Trophoblast cell (in vitro differentiated cells and primary cell): ENCODE measurements around the gene ZFHX2.

ENCODE experiments used
- DNase-seq, 2 donors: peaks; one replicate each; pipeline ENCODE4 v3.0.0-alpha.2; 2016
- H2AFZ ChIP-seq: 2 replicates; pipeline ENCODE4 v1.6.1; 2013; ENCODE audit warnings: low read length, moderate library complexity, mild to moderate bottlenecking; ENCODE audit not compliant: insufficient read depth, poor library complexity
- H2AK5ac ChIP-seq: 2 replicates; pipeline ENCODE4 v1.6.1; 2013; ENCODE audit warnings: mild to moderate bottlenecking, low read length
- H2BK120ac ChIP-seq: 2 replicates; pipeline ENCODE4 v1.6.1; 2013; ENCODE audit warnings: low read length, mild to moderate bottlenecking, moderate library complexity; ENCODE audit not compliant: insufficient read depth, poor library complexity
- H2BK12ac ChIP-seq: 2 replicates; pipeline ENCODE4 v1.6.1; 2013; ENCODE audit warnings: mild to moderate bottlenecking, low read length, moderate library complexity
- H2BK5ac ChIP-seq: 2 replicates; pipeline ENCODE4 v1.6.1; 2013; ENCODE audit warnings: low read length, low read depth, moderate library complexity, mild to moderate bottlenecking; ENCODE audit not compliant: poor library complexity
- H3K14ac ChIP-seq: 2 replicates; pipeline ENCODE4 v1.6.1; 2013; ENCODE audit warnings: mild to moderate bottlenecking, low read length
- H3K18ac ChIP-seq: 2 replicates; pipeline ENCODE4 v1.6.1; 2013; ENCODE audit warnings: mild to moderate bottlenecking, low read length
- H3K23ac ChIP-seq: 2 replicates; pipeline ENCODE4 v1.6.1; 2013; ENCODE audit warnings: low read length
- H3K27ac ChIP-seq: 2 replicates; pipeline ENCODE4 v1.5.1; 2013; ENCODE audit warnings: low read depth, mild to moderate bottlenecking, inconsistent platforms, low read length, moderate library complexity
- H3K27me3 ChIP-seq: 2 replicates; pipeline ENCODE4 v1.6.1; 2013; ENCODE audit warnings: inconsistent platforms, mild to moderate bottlenecking, low read length, moderate library complexity; ENCODE audit not compliant: insufficient read depth
- H3K36me3 ChIP-seq, 2 experiments: 1 replicate in 1 of 2; 2 replicates in 1 of 2; pipeline ENCODE4 v1.6.1; 2013; ENCODE audit warnings: low read length in 2 of 2, mild to moderate bottlenecking in 2 of 2, moderate library complexity in 1 of 2; ENCODE audit not compliant: insufficient read depth in 2 of 2, control insufficient read depth in 1 of 2
- H3K4ac ChIP-seq: 2 replicates; pipeline ENCODE4 v1.6.1; 2013; ENCODE audit warnings: low read depth, mild to moderate bottlenecking, low read length, moderate library complexity
- H3K4me1 ChIP-seq, 2 experiments: 1 replicate in 1 of 2; 2 replicates in 1 of 2; pipeline ENCODE4 v1.6.1; 2013; ENCODE audit warnings: low read length in 2 of 2, mild to moderate bottlenecking in 2 of 2, moderate library complexity in 1 of 2; ENCODE audit not compliant: insufficient read depth in 2 of 2, control insufficient read depth in 1 of 2
- H3K4me2 ChIP-seq: 2 replicates; pipeline ENCODE4 v1.6.1; 2013; ENCODE audit warnings: inconsistent platforms, mild to moderate bottlenecking, low read length, moderate library complexity
- H3K4me3 ChIP-seq: 2 replicates; pipeline ENCODE4 v1.5.1; 2013; ENCODE audit warnings: mild to moderate bottlenecking, low read depth, low read length, inconsistent platforms
- H3K79me1 ChIP-seq: one replicate; pipeline ENCODE4 v1.6.1; 2013; ENCODE audit warnings: low read length
- H3K79me2 ChIP-seq: 2 replicates; pipeline ENCODE4 v1.6.1; 2013; ENCODE audit warnings: low read length, mild to moderate bottlenecking; ENCODE audit not compliant: control insufficient read depth, insufficient read depth, poor library complexity
- H3K9ac ChIP-seq: 2 replicates; pipeline ENCODE4 v1.6.1; 2013; ENCODE audit warnings: mild to moderate bottlenecking, low read length
- H3K9me3 ChIP-seq: 2 replicates; pipeline ENCODE4 v1.6.1; 2013; ENCODE audit warnings: low read depth, mild to moderate bottlenecking, control low read depth, inconsistent platforms, low read length; ENCODE audit not compliant: insufficient read depth
- H4K12ac ChIP-seq: 2 replicates; pipeline ENCODE4 v1.6.1; 2013; ENCODE audit warnings: low read depth, mild to moderate bottlenecking, low read length, moderate library complexity
- H4K8ac ChIP-seq: 2 replicates; pipeline ENCODE4 v1.6.1; 2013; ENCODE audit warnings: low read depth, mild to moderate bottlenecking, low read length, moderate library complexity
- H4K91ac ChIP-seq: one replicate; pipeline ENCODE4 v1.6.1; 2013; ENCODE audit warnings: low read depth, mild to moderate bottlenecking, low read length, moderate library complexity
- WGBS: extraction: QIAGEN DNeasy Blood & Tissue Kit; methylation state at CpG from one replicate; pipeline ENCODE4 v1.1.7; 2013; ENCODE audit warnings: missing lambda C conversion rate; ENCODE audit not compliant: insufficient read length, insufficient coverage; ENCODE audit errors: extremely low coverage; 5-methylcytosine and 5-hydroxymethylcytosine counted together

ZFHX2 gene

DNA sequence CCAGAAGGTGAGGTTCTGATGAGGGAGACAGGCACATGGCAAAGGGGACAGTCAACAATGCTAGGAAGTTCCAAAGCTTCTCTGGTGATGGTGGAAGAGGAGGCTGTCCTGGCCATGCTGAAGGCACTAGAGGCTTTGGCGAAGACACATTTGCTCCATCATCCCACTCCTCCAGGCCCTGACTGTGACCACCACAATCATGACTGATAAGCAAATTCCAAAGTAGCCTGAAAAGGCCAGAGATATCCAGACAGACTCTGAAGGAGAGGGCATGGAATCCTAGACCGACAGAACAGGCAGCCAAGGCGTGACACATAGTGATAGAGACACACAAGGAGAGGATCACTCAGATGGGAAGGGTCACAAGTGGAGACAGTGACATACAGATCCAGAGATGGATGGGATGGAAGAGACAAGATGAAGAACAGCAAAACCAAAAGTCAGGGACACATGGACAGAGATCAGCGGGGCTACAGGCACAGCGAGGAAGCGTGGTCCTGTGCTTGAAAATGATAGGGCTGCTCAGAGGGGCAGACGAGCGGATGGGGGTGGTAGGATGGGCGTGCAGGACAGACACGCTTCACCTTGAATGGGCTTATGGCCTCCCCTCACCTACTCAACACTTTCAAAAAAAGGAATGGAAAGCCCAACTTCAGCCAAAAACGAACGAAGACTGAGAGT lies 1.3 kb downstream of the ZFHX2 start:
- Histone ChIP-seq H3K9ac (no peak overlapping the region), H3K36me3 (peaks cover 0 to 2% of the 10 kb centered on the region in 2 experiments), H3K4me3 (peak overlapping the region; percentile 76), H2BK120ac (no peak overlapping the region), H3K14ac (no peak overlapping the region), H4K12ac (no peak overlapping the region), H4K8ac (no peak overlapping the region), H3K4me1 (peaks cover 3 to 11% of the 10 kb centered on the region in 2 experiments), H3K27me3 (no peaks in the 10 kb centered on the region), H3K9me3 (no peaks in the 10 kb centered on the region), H2BK12ac (no peak overlapping the region), H3K4ac (no peak overlapping the region), H3K18ac (no peak overlapping the region), H3K79me2 (peaks cover 3% of the 10 kb centered on the region), H3K27ac (no peak overlapping the region), H2BK5ac (no peak overlapping the region), H3K79me1 (no peaks in the 10 kb centered on the region), H2AFZ (peak overlapping the region; percentile 76), H3K4me2 (peak overlapping the region; percentile 89), H4K91ac (no peak overlapping the region), H2AK5ac (no peak overlapping the region), H3K23ac (no peak overlapping the region)
- no peak for DNase-seq
- no CpG with 5 or more reads among the region's 12 CpGs for WGBS

DNA sequence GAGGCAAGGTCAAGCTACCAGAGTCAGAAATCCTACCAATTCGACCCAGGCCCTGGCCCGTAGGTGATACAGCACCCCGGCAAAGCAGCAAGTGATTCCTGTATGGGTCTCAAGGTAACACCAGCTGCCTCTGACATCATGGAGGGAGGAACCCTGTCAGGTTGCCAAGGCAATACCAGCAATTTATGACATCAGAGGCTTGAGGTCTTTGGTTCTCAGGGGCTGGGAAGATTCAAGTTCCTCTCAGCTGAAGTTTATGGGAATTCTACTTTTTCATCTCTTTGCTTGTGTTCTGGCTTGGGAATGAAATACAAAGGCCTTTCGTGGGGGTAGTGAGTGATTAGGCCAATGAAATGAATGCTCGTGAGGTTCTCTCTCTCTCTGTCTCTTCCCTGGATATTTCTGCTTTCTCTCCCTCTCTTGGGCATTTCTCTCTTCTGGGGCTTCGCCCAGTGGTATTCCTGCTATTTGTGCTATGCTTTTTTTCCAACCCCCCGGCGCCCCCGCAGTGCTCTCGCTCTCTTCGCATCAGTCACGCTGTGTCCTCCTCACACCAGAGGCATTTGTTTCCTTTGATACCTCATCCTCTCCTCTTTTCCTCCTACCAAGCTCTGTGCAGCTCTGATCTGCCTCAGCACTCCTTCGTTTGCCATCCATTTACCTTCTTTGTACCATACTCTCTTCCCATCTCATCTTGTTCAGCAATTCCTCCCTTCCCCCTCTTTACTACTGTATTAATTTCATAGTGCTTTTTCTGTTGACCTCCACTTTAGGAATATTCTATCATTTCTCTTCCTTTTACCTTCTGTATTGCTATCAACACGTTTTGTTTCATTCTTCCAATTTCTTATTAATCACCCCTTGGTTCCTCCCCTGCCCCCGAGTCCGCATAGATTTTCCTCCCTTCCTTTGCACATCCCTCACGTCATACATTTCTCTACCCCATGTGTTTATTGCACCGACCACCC lies 2.9 kb downstream of the ZFHX2 start:
- H3K18ac ChIP-seq = no peak overlapping the region
- no peak overlapping the region for H4K12ac ChIP-seq
- H3K36me3 ChIP-seq = peaks cover 0 to 2% of the 10 kb centered on the region in 2 experiments
- H2BK12ac ChIP-seq = no peak overlapping the region
- H2BK5ac ChIP-seq = no peak overlapping the region
- no peak overlapping the region for H2AFZ ChIP-seq
- no peak overlapping the region for H3K27ac ChIP-seq
- H3K23ac ChIP-seq = no peak overlapping the region
- H3K27me3 ChIP-seq = no peaks in the 10 kb centered on the region
- H3K9ac ChIP-seq = no peak overlapping the region
- no peaks in the 10 kb centered on the region for H3K79me1 ChIP-seq
- no peak overlapping the region for H2BK120ac ChIP-seq
- H3K4ac ChIP-seq = no peak overlapping the region
- peaks cover 3 to 11% of the 10 kb centered on the region in 2 experiments for H3K4me1 ChIP-seq
- WGBS = 100% methylated on average over 1 of the region's 18 CpGs
- H2AK5ac ChIP-seq = no peak overlapping the region
- peaks cover 3% of the 10 kb centered on the region for H3K79me2 ChIP-seq
- H3K9me3 ChIP-seq = no peaks in the 10 kb centered on the region
- DNase-seq = peak in 1 of 2 donors; percentile 6
- H3K14ac ChIP-seq = no peak overlapping the region
- no peak overlapping the region for H4K91ac ChIP-seq
- H3K4me2 ChIP-seq = no peak overlapping the region
- H4K8ac ChIP-seq = no peak overlapping the region
- H3K4me3 ChIP-seq = no peak overlapping the region

DNA sequence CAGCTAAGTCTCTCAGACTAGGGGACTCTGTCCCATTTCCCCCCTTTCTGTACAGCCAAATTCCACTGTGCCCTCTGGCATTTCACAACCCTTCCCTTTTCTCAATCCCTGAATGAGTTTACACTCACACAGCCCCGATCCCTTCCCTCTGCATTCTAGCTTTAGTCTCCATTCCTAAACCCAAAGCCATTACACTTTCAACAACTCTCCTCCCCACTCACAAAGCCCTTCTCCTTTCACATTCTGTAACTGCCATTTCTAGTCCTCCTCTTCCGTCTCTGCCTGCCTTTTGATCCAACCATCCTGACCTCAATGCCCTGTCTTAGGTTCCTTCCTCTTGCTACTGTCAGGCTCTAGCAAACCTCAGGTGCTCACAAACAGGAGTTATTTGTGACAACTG lies 3.6 kb downstream of the ZFHX2 start:
- Histone ChIP-seq H3K27me3 (no peaks in the 10 kb centered on the region), H4K91ac (no peak overlapping the region), H3K4me1 (peaks cover 3 to 11% of the 10 kb centered on the region in 2 experiments), H3K9me3 (no peaks in the 10 kb centered on the region), H4K12ac (no peak overlapping the region), H3K4me2 (no peak overlapping the region), H4K8ac (no peak overlapping the region), H2AK5ac (no peak overlapping the region), H3K4me3 (no peak overlapping the region), H2BK120ac (no peak overlapping the region), H3K4ac (no peak overlapping the region), H3K14ac (no peak overlapping the region), H3K23ac (no peak overlapping the region), H2AFZ (no peak overlapping the region), H3K9ac (no peak overlapping the region), H3K18ac (no peak overlapping the region), H3K36me3 (peaks cover 0 to 2% of the 10 kb centered on the region in 2 experiments), H3K79me1 (no peaks in the 10 kb centered on the region), H2BK12ac (no peak overlapping the region), H3K79me2 (peaks cover 3% of the 10 kb centered on the region), H3K27ac (no peak overlapping the region), H2BK5ac (no peak overlapping the region)
- DNase-seq = no peak
- no CpG with 5 or more reads among the region's 2 CpGs for WGBS

DNA sequence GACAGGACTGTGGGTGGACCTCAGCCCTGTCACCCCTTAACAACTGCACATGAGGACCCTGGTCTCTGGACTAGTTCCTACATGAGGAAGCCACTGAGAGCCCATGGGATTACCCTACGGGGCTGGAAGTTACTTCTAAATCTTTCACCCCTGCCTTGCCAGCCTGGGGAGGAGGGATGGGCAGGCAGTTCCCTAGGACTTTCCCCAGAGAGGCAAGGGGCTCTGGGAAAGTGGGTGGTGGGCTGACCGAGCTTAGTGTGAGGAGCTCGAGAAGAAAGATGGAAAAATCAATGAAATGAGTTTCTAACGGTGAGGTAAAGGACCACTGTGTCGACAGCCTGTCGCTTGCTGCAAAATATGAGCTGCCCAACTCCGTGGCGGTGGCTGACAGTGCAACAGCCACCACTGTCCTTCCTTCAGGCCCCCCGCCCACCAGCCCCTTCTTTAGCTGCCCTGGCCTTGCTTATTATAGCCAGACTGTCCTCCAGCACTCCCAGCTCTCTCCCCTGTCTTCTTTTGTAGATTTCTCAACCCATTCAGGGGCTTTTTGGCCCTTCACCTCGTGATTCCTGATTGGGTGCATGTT lies 5.0 kb downstream of the ZFHX2 start:
- Histone ChIP-seq H2BK120ac (no peak overlapping the region), H3K27ac (no peak overlapping the region), H4K12ac (no peak overlapping the region), H3K27me3 (no peaks in the 10 kb centered on the region), H4K8ac (no peak overlapping the region), H3K4me1 (peaks cover 3 to 11% of the 10 kb centered on the region in 2 experiments), H3K79me2 (peaks cover 3% of the 10 kb centered on the region), H3K36me3 (peaks cover 0 to 2% of the 10 kb centered on the region in 2 experiments), H3K23ac (no peak overlapping the region), H2AFZ (no peak overlapping the region), H4K91ac (no peak overlapping the region), H3K4me3 (no peak overlapping the region), H3K79me1 (no peaks in the 10 kb centered on the region), H3K14ac (no peak overlapping the region), H3K4ac (no peak overlapping the region), H2BK5ac (no peak overlapping the region), H3K18ac (no peak overlapping the region), H3K9ac (no peak overlapping the region), H2BK12ac (no peak overlapping the region), H3K9me3 (no peaks in the 10 kb centered on the region), H3K4me2 (no peak overlapping the region), H2AK5ac (no peak overlapping the region)
- no CpG with 5 or more reads among the region's 10 CpGs for WGBS
- DNase-seq = no peak
